NCI-H2107 (cell line): ENCODE measurements around the gene SOWAHA.
"Not testable (repeated sequence)": the region's sequence is repeated elsewhere in the genome, so short reads cannot be mapped to it uniquely, and the experiment has no call there.

ENCODE experiments used
- DNase-seq: peaks from one replicate; lab custom pipeline; 2025; lab: John Stamatoyannopoulos, UW

Gene SOWAHA

DNA sequence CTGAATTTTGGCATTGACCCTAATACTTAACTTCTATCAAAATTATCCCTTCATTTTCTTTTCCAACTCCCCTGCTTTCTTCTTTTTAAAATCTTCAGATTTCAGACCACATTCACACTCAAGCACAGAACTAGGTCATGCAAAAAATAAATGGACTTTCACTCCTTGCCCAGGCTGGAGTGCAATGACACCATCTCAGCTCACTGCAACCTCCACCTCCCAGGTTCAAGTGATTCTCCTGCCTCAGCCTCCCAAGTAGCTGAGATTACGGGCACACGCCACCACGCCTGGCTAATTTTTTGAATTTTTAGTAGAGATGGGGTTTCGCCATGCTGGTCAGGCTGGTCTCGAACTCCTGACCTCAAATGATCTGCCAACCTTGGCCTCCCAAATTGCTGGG lies 41.9 kb downstream of the SOWAHA start:
- DNase-seq: not testable (repeated sequence)

DNA sequence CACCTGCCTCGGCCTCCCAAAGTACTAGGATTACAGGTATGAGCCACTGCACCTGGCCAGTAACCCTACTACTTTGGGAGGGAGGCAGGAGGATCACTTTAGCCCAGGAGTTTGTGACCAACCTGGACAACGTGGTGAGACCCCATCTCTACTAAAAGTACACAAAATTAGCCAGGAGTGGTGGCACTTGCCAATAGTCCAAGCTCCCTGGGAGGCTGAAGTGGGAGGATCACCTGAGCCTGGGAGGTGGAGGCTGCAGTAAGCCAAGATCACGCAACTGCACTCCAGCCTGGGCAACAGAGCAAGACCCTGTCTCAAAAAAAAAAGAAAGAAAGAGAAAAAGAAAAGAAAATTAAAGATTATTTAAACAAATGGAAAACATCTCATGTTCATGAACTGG lies 42.9 kb downstream of the SOWAHA start:
- DNase-seq: no peak

- DNase-seq: no peak
These were observed 46.9 kb downstream of the SOWAHA start for GRCh38 chr5:132859889-132860437.

DNA sequence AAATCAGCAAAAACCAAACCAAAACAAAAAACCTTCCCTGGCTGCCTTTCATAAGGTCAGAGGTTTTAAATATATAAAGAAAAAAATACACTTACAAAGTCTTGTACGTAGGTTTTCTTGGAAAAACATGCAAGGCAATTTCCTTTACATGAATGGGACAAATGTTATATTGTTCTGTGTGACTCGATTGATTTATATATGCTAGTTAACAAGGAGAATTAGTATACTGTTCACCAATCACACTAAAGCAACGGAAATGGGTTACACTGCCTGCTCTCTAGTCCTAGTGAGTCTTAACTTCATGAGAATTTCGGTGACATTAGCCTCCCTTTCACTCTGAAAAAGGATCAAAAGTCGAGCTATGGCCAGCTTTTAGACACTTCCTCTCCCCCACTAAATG lies 47.6 kb downstream of the SOWAHA start:
- DNase-seq: no peak

- DNase-seq: no peak
These were observed 52.7 kb downstream of the SOWAHA start for GRCh38 chr5:132865668-132866341.
